ENCODE data around the gene MYO7A. TPM values are rescaled to one million over a fixed set of nuclear protein-coding genes. Genes with fewer than 3 reads are reported as not detected.
A peak's percentile ranks its signal among the peaks of the same experiment; 100 is the strongest.

The MYO7A gene
- total RNA-seq, 1 donor from 2014 or later = 0.97 TPM

- H3K9me3 Mint-ChIP-seq = no peaks in the 10 kb centered on the region
- Histone ChIP-seq H3K4me2 (no peak overlapping the region), H3K9ac (no peak overlapping the region), H3F3A (ENCODE audit: low read depth) (peaks cover 22% of the 10 kb centered on the region), H2AFZ (replicated peaks) (peak overlapping the region; percentile 68), H3K4me3 (no peak overlapping the region), H3K36me3 (no peaks in the 10 kb centered on the region), H3K9me3 (ENCODE audit: low read depth) (no peaks in the 10 kb centered on the region), H3K27ac (no peak overlapping the region), H4K20me1 (ENCODE audit: low read depth) (no peaks in the 10 kb centered on the region), H3K79me2 (ENCODE audit: low read depth) (no peaks in the 10 kb centered on the region), H3K4me1 (peaks cover 33% of the 10 kb centered on the region), H3K27me3 (peaks cover 4% of the 10 kb centered on the region)
- H3K4me3 Mint-ChIP-seq = no peak overlapping the region
- H3K4me1 Mint-ChIP-seq = peaks cover 38% of the 10 kb centered on the region
- no peak overlapping the region for H3K27ac Mint-ChIP-seq
- H3K36me3 Mint-ChIP-seq = no peaks in the 10 kb centered on the region
- no peak for DNase-seq (ENCODE audit: low spot score)
- peaks cover 10% of the 10 kb centered on the region for H3K27me3 Mint-ChIP-seq (ENCODE audit: insufficient read depth, low read depth)
- no peak for TF ChIP-seq EZH2 (IDR thresholded peaks at IDR 0.05)
- no peak for TF ChIP-seq EZH2phosphoT487 (IDR thresholded peaks at IDR 0.05)
- TF ChIP-seq CTCF (IDR thresholded peaks at IDR 0.05) = no peak
Measured at GRCh38 chr11:77149716-77150392, 21.8 kb downstream of the MYO7A start.

- Histone ChIP-seq H3K4me1 (peaks cover 33% of the 10 kb centered on the region), H3K36me3 (no peaks in the 10 kb centered on the region), H3K79me2 (ENCODE audit: low read depth) (no peaks in the 10 kb centered on the region), H3K4me2 (no peak overlapping the region), H3F3A (ENCODE audit: low read depth) (peaks cover 22% of the 10 kb centered on the region), H3K4me3 (no peak overlapping the region), H3K9ac (no peak overlapping the region), H4K20me1 (ENCODE audit: low read depth) (no peaks in the 10 kb centered on the region), H3K27me3 (peaks cover 4% of the 10 kb centered on the region), H3K27ac (no peak overlapping the region), H2AFZ (replicated peaks) (no peak overlapping the region), H3K9me3 (ENCODE audit: low read depth) (no peaks in the 10 kb centered on the region)
- peaks cover 33% of the 10 kb centered on the region for H3K4me1 Mint-ChIP-seq
- no peaks in the 10 kb centered on the region for H3K9me3 Mint-ChIP-seq
- H3K4me3 Mint-ChIP-seq = no peak overlapping the region
- TF ChIP-seq CTCF (IDR thresholded peaks at IDR 0.05) (no peak), EZH2 (IDR thresholded peaks at IDR 0.05) (no peak), EZH2phosphoT487 (IDR thresholded peaks at IDR 0.05) (no peak)
- H3K27me3 Mint-ChIP-seq (ENCODE audit: insufficient read depth, low read depth) = peaks cover 12% of the 10 kb centered on the region
- no peak overlapping the region for H3K27ac Mint-ChIP-seq
- DNase-seq (ENCODE audit: low spot score) = no peak
- no peaks in the 10 kb centered on the region for H3K36me3 Mint-ChIP-seq
Measured at GRCh38 chr11:77150836-77151235, 22.8 kb downstream of the MYO7A start.

GRCh38 chr11:77151804-77152509, 23.9 kb downstream of the MYO7A start:
- peaks cover 6% of the 10 kb centered on the region for H3K27me3 Mint-ChIP-seq (ENCODE audit: insufficient read depth, low read depth)
- H3K27ac ChIP-seq = no peak overlapping the region
- no peaks in the 10 kb centered on the region for H3K9me3 Mint-ChIP-seq

More at GRCh38 chr11:77151804-77152509, 23.9 kb downstream of the MYO7A start:
- no peaks in the 10 kb centered on the region for H4K20me1 ChIP-seq (ENCODE audit: low read depth)
- H3K79me2 ChIP-seq (ENCODE audit: low read depth) = no peaks in the 10 kb centered on the region
- no peak overlapping the region for H3K4me3 ChIP-seq
- Mint-ChIP-seq H3K27ac (no peak overlapping the region), H3K36me3 (no peaks in the 10 kb centered on the region), H3K4me3 (no peak overlapping the region), H3K4me1 (peaks cover 32% of the 10 kb centered on the region)
- H3K36me3 ChIP-seq = no peaks in the 10 kb centered on the region
- H3K27me3 ChIP-seq = peaks cover 4% of the 10 kb centered on the region
- H2AFZ ChIP-seq (replicated peaks) = no peak overlapping the region
- TF ChIP-seq EZH2phosphoT487 (IDR thresholded peaks at IDR 0.05) (no peak), EZH2 (IDR thresholded peaks at IDR 0.05) (no peak), CTCF (IDR thresholded peaks at IDR 0.05) (no peak)
- no peak overlapping the region for H3K4me2 ChIP-seq
- H3K9ac ChIP-seq = no peak overlapping the region
- no peak for DNase-seq (ENCODE audit: low spot score)
- H3K9me3 ChIP-seq (ENCODE audit: low read depth) = no peaks in the 10 kb centered on the region
- peaks cover 29% of the 10 kb centered on the region for H3K4me1 ChIP-seq
- H3F3A ChIP-seq (ENCODE audit: low read depth) = peaks cover 20% of the 10 kb centered on the region
